Lower lobe of right lung (tissue), 1 donor: ENCODE results near the gene BFSP2. TPM values are rescaled to one million over a fixed set of nuclear protein-coding genes. Genes with fewer than 3 reads are reported as not detected.

Source experiments
- total RNA-seq: library from RNA; stranded (reverse); fragmentation: NEBNext Ultra II Directional; extraction: Animal tissue kit (Norgen Biotek cat#: 25700); gene quantifications from one replicate; pipeline ENCODE4 v1.2.1, GENCODE V29; 2021
- donor health status: DM: no; HTN: yes; CAD: no; lungs with severe emphysema.

Gene BFSP2
- total RNA-seq, 1 donor from 2014 or later = not detected

Other genes with a start within 250 kb of the BFSP2 start
- 166 TPM for gene CDV3, start 173.6 kb downstream of the BFSP2 start, total RNA-seq